HL-60 (cell line): ENCODE measurements around the gene SDC4.
A peak's percentile ranks its signal among the peaks of the same experiment; 100 is the strongest.

Experiments
- DNase-seq, 2 experiments: peaks; one replicate each; pipeline ENCODE4 v3.0.0-alpha.2; 2010 to 2020; ENCODE audit warnings: low read depth in 1 of 2, low spot score in 1 of 2
- H3K27ac ChIP-seq: fragments of 250-450 bp; sonication (Bioruptor Pico); replicated peaks from 2 replicates; pipeline ENCODE4 v1.5.1; 2020; ENCODE audit warnings: mild to moderate bottlenecking, moderate library complexity
- H3K27me3 ChIP-seq: fragments of 250-450 bp; sonication (Bioruptor Pico); 2 replicates; pipeline ENCODE4 v1.5.1; 2021; ENCODE audit warnings: mild to moderate bottlenecking, moderate library complexity; ENCODE audit not compliant: insufficient read depth, poor library complexity, severe bottlenecking
- H3K4me3 ChIP-seq: replicated peaks from 2 replicates; pipeline ENCODE4 v1.5.1; 2011; ENCODE audit warnings: mild to moderate bottlenecking, control low read depth, low read length; ENCODE audit not compliant: insufficient read depth
- CTCF ChIP-seq: IDR thresholded peaks from one replicate; pipeline ENCODE4 v1.5.1; 2011; ENCODE audit warnings: low read length, control low read depth, inconsistent platforms; ENCODE audit not compliant: insufficient read depth
- GABPA ChIP-seq: IDR thresholded peaks from 2 replicates; pipeline ENCODE4 v1.6.1; 2012; ENCODE audit warnings: low read depth
- POLR2AphosphoS5 ChIP-seq: IDR thresholded peaks from 2 replicates; pipeline ENCODE4 v1.6.1; 2012; ENCODE audit warnings: low read depth
- SPI1 ChIP-seq: IDR thresholded peaks from 2 replicates; pipeline ENCODE4 v1.6.1; 2012; ENCODE audit warnings: low read depth, mild to moderate bottlenecking, borderline replicate concordance
- TF ChIP-seq, protein P1 (sequence below): IDR thresholded peaks from 2 replicates; pipeline ENCODE4 v1.6.1; 2012; ENCODE audit warnings: low read depth; ENCODE audit not compliant: insufficient replicate concordance

SDC4 gene

GRCh38 chr20:45307076-45307640 is 41.1 kb downstream of the SDC4 start:
- no peak overlapping the region for H3K27ac ChIP-seq
- no peak overlapping the region for H3K4me3 ChIP-seq
- TF ChIP-seq SPI1 = no peak
- TF ChIP-seq, protein P1, sequence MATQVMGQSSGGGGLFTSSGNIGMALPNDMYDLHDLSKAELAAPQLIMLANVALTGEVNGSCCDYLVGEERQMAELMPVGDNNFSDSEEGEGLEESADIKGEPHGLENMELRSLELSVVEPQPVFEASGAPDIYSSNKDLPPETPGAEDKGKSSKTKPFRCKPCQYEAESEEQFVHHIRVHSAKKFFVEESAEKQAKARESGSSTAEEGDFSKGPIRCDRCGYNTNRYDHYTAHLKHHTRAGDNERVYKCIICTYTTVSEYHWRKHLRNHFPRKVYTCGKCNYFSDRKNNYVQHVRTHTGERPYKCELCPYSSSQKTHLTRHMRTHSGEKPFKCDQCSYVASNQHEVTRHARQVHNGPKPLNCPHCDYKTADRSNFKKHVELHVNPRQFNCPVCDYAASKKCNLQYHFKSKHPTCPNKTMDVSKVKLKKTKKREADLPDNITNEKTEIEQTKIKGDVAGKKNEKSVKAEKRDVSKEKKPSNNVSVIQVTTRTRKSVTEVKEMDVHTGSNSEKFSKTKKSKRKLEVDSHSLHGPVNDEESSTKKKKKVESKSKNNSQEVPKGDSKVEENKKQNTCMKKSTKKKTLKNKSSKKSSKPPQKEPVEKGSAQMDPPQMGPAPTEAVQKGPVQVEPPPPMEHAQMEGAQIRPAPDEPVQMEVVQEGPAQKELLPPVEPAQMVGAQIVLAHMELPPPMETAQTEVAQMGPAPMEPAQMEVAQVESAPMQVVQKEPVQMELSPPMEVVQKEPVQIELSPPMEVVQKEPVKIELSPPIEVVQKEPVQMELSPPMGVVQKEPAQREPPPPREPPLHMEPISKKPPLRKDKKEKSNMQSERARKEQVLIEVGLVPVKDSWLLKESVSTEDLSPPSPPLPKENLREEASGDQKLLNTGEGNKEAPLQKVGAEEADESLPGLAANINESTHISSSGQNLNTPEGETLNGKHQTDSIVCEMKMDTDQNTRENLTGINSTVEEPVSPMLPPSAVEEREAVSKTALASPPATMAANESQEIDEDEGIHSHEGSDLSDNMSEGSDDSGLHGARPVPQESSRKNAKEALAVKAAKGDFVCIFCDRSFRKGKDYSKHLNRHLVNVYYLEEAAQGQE = no peak
- DNase-seq = no peak
- no peaks in the 10 kb centered on the region for H3K27me3 ChIP-seq

GRCh38 chr20:45306431-45306982 is 41.7 kb downstream of the SDC4 start, which contains the start of gene RBPJL:
Gene RBPJL, plus strand, starts transcription at chr20:45306840. Its CDS starts 83 bp downstream, at chr20:45306923.
- H3K4me3 ChIP-seq = no peak within 1 kb of the TSS
- no peak for DNase-seq
- peak; percentile 46 for TF ChIP-seq CTCF
- TF ChIP-seq, protein P1 = no peak
- TF ChIP-seq SPI1 = no peak
- TF ChIP-seq POLR2AphosphoS5 = no peak

GRCh38 chr20:45305262-45305661 is 43.0 kb downstream of the SDC4 start:
- TF ChIP-seq CTCF (no peak), GABPA (no peak), SPI1 (no peak), POLR2AphosphoS5 (no peak)
- TF ChIP-seq, protein P1 = no peak

More at GRCh38 chr20:45306431-45306982, 41.7 kb downstream of the SDC4 start, which contains the start of gene RBPJL:
- Histone ChIP-seq H3K27me3 (no peaks in the 10 kb centered on the region), H3K27ac (no peak within 1 kb of the TSS)

More at GRCh38 chr20:45305262-45305661, 43.0 kb downstream of the SDC4 start:
- Histone ChIP-seq H3K27me3 (no peaks in the 10 kb centered on the region), H3K27ac (no peak overlapping the region), H3K4me3 (no peak overlapping the region)
- DNase-seq = no peak
